HEK293 (cell line): ENCODE measurements around the gene C11orf98.

Experiments
- CTCF ChIA-PET: fragments of 350-600 bp; formaldehyde crosslinking; extraction: SDS; loops from one replicate; lab custom pipeline; 2021; ENCODE audit warnings: antibody characterized with exemption; lab: Yijun Ruan, JAX
- POLR2A ChIA-PET: fragments of 300-600 bp; formaldehyde crosslinking; extraction: SDS; loops from one replicate; lab custom pipeline; 2020; ENCODE audit warnings: antibody characterized with exemption, inconsistent platforms; lab: Yijun Ruan, JAX
- H3K27ac ChIP-seq: fragments of 200-500 bp; sonication (Bioruptor generic); 2 replicates; pipeline ENCODE4 v1.5.1; 2014; ENCODE audit warnings: low read depth, low read length, control low read depth, inconsistent platforms; ENCODE audit errors: extremely low read depth
- H3K36me3 ChIP-seq, 2 experiments: fragments of 200-500 bp in 1 of 2; sonication (Bioruptor generic) in 1 of 2; 1 replicate in 1 of 2; 2 replicates in 1 of 2; pipeline ENCODE4 v1.5.1; 2014 to 2017; ENCODE audit warnings: inconsistent platforms in 2 of 2, low read length in 2 of 2; ENCODE audit not compliant: control insufficient read depth in 2 of 2, insufficient read depth in 1 of 2
- H3K4me1 ChIP-seq: fragments of 200-500 bp; sonication (Bioruptor generic); 2 replicates; pipeline ENCODE4 v1.5.1; 2014; ENCODE audit warnings: mild to moderate bottlenecking, low read length, inconsistent platforms; ENCODE audit not compliant: control insufficient read depth, insufficient read depth
- H3K4me3 ChIP-seq: 2 replicates; pipeline ENCODE4 v1.5.1; 2011; ENCODE audit warnings: low read depth, mild to moderate bottlenecking, control low read depth, low read length, moderate library complexity
- H3K9me3 ChIP-seq: fragments of 200-500 bp; sonication (Bioruptor generic); 2 replicates; pipeline ENCODE4 v1.5.1; 2014; ENCODE audit warnings: low read depth, low read length, inconsistent platforms; ENCODE audit not compliant: control insufficient read depth, insufficient read depth
- BCL11B ChIP-seq: fragments of 450-650 bp; formaldehyde crosslinking; IDR thresholded peaks from 2 replicates; pipeline ENCODE4 v1.5.1; 2016; ENCODE audit warnings: low read depth, missing biosample characterization, missing genetic modification characterization
- CTCF ChIP-seq: fragments of 450-650 bp; formaldehyde crosslinking; IDR thresholded peaks from 2 replicates; pipeline ENCODE4 v1.5.1; 2016; ENCODE audit warnings: missing biosample characterization, missing genetic modification characterization
- GLI2 ChIP-seq: fragments of 450-650 bp; formaldehyde crosslinking; IDR thresholded peaks from 2 replicates; pipeline ENCODE4; 2017; ENCODE audit warnings: missing biosample characterization, missing genetic modification characterization, low read depth, borderline replicate concordance
- HOXD13 ChIP-seq: sonication (generic); formaldehyde crosslinking; IDR thresholded peaks from 2 replicates; pipeline ENCODE4 v1.8.0; 2022; ENCODE audit warnings: missing genetic modification reagents, borderline replicate concordance
- OVOL3 ChIP-seq: fragments of 450-650 bp; formaldehyde crosslinking; IDR thresholded peaks from 2 replicates; pipeline ENCODE4 v1.5.1; 2016; ENCODE audit warnings: missing biosample characterization, missing genetic modification characterization
- RBAK ChIP-seq: fragments of 450-650 bp; formaldehyde crosslinking; IDR thresholded peaks from 2 replicates; pipeline ENCODE4 v1.5.1; 2016; ENCODE audit warnings: missing biosample characterization, missing genetic modification characterization
- ZBTB1 ChIP-seq: fragments of 450-650 bp; formaldehyde crosslinking; IDR thresholded peaks from 2 replicates; pipeline ENCODE4 v1.5.1; 2016; ENCODE audit warnings: missing biosample characterization, missing genetic modification characterization
- ZBTB49 ChIP-seq: fragments of 450-650 bp; formaldehyde crosslinking; IDR thresholded peaks from 2 replicates; pipeline ENCODE4 v1.5.1; 2016; ENCODE audit warnings: missing biosample characterization, missing genetic modification characterization, low read depth
- ZBTB6 ChIP-seq: fragments of 450-650 bp; formaldehyde crosslinking; IDR thresholded peaks from 2 replicates; pipeline ENCODE4 v1.5.1; 2017; ENCODE audit warnings: missing biosample characterization, missing genetic modification characterization
- ZEB2 ChIP-seq: fragments of 450-650 bp; formaldehyde crosslinking; IDR thresholded peaks from 2 replicates; pipeline ENCODE4 v1.5.1; 2016; ENCODE audit warnings: missing biosample characterization, missing genetic modification characterization
- ZNF114 ChIP-seq: fragments of 450-650 bp; formaldehyde crosslinking; IDR thresholded peaks from 2 replicates; pipeline ENCODE4 v1.5.0; 2017; ENCODE audit warnings: missing biosample characterization, missing genetic modification characterization
- ZNF157 ChIP-seq: fragments of 450-650 bp; formaldehyde crosslinking; IDR thresholded peaks from 2 replicates; pipeline ENCODE4 v1.5.1; 2016; ENCODE audit warnings: missing biosample characterization, missing genetic modification characterization
- ZNF274 ChIP-seq, 2 experiments: fragments of 200-500 bp in 1 of 2; fragments of 450-650 bp in 1 of 2; sonication (Bioruptor generic) in 1 of 2; formaldehyde crosslinking in 1 of 2; IDR thresholded peaks; 2 replicates each; pipeline versions ENCODE4 v1.5.1 to v1.6.1; 2014 to 2016; ENCODE audit warnings: borderline replicate concordance in 1 of 2, inconsistent platforms in 1 of 2, low read length in 1 of 2, missing biosample characterization in 1 of 2, missing genetic modification characterization in 1 of 2
- ZNF280C ChIP-seq: fragments of 450-650 bp; formaldehyde crosslinking; IDR thresholded peaks from 2 replicates; pipeline ENCODE4 v1.5.1; 2016; ENCODE audit warnings: missing biosample characterization, missing genetic modification characterization
- ZNF341 ChIP-seq: fragments of 450-650 bp; formaldehyde crosslinking; IDR thresholded peaks from 2 replicates; pipeline ENCODE4; 2016; ENCODE audit warnings: low read depth, missing biosample characterization, missing genetic modification characterization
- ZNF433 ChIP-seq: fragments of 450-650 bp; formaldehyde crosslinking; IDR thresholded peaks from 2 replicates; pipeline ENCODE4 v1.5.1; 2016; ENCODE audit warnings: missing biosample characterization, missing genetic modification characterization, low read depth
- ZNF530 ChIP-seq: fragments of 450-650 bp; formaldehyde crosslinking; IDR thresholded peaks from 2 replicates; pipeline ENCODE4 v1.5.1; 2016; ENCODE audit warnings: low read depth, missing biosample characterization, missing genetic modification characterization
- ZNF600 ChIP-seq: fragments of 450-650 bp; formaldehyde crosslinking; IDR thresholded peaks from 2 replicates; pipeline ENCODE4 v1.5.1; 2016; ENCODE audit warnings: missing biosample characterization, missing genetic modification characterization
- TF ChIP-seq, protein P1 (sequence below): fragments of 450-650 bp; formaldehyde crosslinking; conservative IDR thresholded peaks from 2 replicates; pipeline ENCODE4 v1.5.1; 2016; ENCODE audit warnings: low read depth, missing biosample characterization, missing genetic modification characterization

Gene C11orf98

GRCh38 chr11:62646825-62647608, 18.0 kb downstream of the C11orf98 start:
- CTCF ChIA-PET = no interaction called here
- H3K9me3 ChIP-seq = no peaks in the 10 kb centered on the region
- H3K36me3 ChIP-seq = peaks cover 5 to 57% of the 10 kb centered on the region in 2 experiments; a peak in 2 of 3 replicates
- TF ChIP-seq ZNF157 (tag by site-specific recombination) (no peak), ZNF341 (tag by site-specific recombination) (peak; percentile 25; the same call in 1 of the 2 replicates), BCL11B (tag by site-specific recombination) (no peak)
- TF ChIP-seq, protein P1, sequence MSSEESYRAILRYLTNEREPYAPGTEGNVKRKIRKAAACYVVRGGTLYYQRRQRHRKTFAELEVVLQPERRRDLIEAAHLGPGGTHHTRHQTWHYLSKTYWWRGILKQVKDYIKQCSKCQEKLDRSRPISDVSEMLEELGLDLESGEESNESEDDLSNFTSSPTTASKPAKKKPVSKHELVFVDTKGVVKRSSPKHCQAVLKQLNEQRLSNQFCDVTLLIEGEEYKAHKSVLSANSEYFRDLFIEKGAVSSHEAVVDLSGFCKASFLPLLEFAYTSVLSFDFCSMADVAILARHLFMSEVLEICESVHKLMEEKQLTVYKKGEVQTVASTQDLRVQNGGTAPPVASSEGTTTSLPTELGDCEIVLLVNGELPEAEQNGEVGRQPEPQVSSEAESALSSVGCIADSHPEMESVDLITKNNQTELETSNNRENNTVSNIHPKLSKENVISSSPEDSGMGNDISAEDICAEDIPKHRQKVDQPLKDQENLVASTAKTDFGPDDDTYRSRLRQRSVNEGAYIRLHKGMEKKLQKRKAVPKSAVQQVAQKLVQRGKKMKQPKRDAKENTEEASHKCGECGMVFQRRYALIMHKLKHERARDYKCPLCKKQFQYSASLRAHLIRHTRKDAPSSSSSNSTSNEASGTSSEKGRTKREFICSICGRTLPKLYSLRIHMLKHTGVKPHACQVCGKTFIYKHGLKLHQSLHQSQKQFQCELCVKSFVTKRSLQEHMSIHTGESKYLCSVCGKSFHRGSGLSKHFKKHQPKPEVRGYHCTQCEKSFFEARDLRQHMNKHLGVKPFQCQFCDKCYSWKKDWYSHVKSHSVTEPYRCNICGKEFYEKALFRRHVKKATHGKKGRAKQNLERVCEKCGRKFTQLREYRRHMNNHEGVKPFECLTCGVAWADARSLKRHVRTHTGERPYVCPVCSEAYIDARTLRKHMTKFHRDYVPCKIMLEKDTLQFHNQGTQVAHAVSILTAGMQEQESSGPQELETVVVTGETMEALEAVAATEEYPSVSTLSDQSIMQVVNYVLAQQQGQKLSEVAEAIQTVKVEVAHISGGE (tag by site-specific recombination) = no peak
- POLR2A ChIA-PET = interaction anchor here (0.6 to 5.9 kb wide), 23 partner anchors 9 to 288 kb away, joined by 3 to 79 read pairs (median 4); partner anchors contain the start of genes B3GAT3, C11orf98, CSKMT and EEF1G
- H3K4me1 ChIP-seq = peaks cover 3% of the 10 kb centered on the region; the same call in 1 of the 2 replicates
- no peak overlapping the region for H3K27ac ChIP-seq
- no peak overlapping the region for H3K4me3 ChIP-seq

GRCh38 chr11:62645946-62646824, 18.8 kb downstream of the C11orf98 start, which contains the start of gene GANAB:
Gene GANAB, minus strand, starts transcription at chr11:62646613. Its CDS starts 14 bp downstream, at chr11:62646599.
- peaks cover 3% of the 10 kb centered on the region; the same call in 1 of the 2 replicates for H3K4me1 ChIP-seq
- H3K9me3 ChIP-seq = no peaks in the 10 kb centered on the region
- H3K36me3 ChIP-seq = peaks cover 5 to 57% of the 10 kb centered on the region in 2 experiments; a peak in 2 of 3 replicates
- ChIA-PET CTCF (interaction anchor here (0.9 to 1.5 kb wide), 3 partner anchors 9 to 85 kb away, joined by 3 to 5 read pairs (median 4); no protein-coding TSS in a partner anchor), POLR2A (interaction anchor here (0.6 to 5.9 kb wide), 24 partner anchors 9 to 289 kb away, joined by 3 to 79 read pairs (median 4); partner anchors contain the start of genes B3GAT3, C11orf98, CSKMT and EEF1G)
- peak within 1 kb of the TSS; percentile 86 for H3K4me3 ChIP-seq
- peak within 1 kb of the TSS; percentile 83 for H3K27ac ChIP-seq
- TF ChIP-seq ZEB2 (tag by site-specific recombination) (no peak), ZNF274 (IDR thresholded peaks at IDR 0.05; ENCODE audit: low read length) (no peak), ZNF274 (tag by site-specific recombination; IDR thresholded peaks at IDR 0.05; ENCODE audit: borderline replicate concordance) (no peak), ZNF280C (tag by site-specific recombination) (no peak), ZNF600 (tag by site-specific recombination) (no peak), ZNF530 (no peak), HOXD13 (CRISPR knock-in tag) (no peak), ZBTB6 (tag by site-specific recombination) (no peak), ZNF114 (tag by site-specific recombination) (no peak), ZBTB49 (tag by site-specific recombination) (no peak), OVOL3 (no peak), GLI2 (tag by site-specific recombination) (no peak), RBAK (tag by site-specific recombination) (no peak), ZBTB1 (tag by site-specific recombination) (no peak), ZNF433 (tag by site-specific recombination) (no peak), CTCF (tag by site-specific recombination) (0 out of 2 replicates have a peak, but pooled peaks have one; percentile 12)
